ENCODE results near the gene PLIN1. TPM values are rescaled to one million over a fixed set of nuclear protein-coding genes. Genes with fewer than 3 reads are reported as not detected.

Gene PLIN1
- total RNA-seq, 5 donors from 2014 or later (not counting 1 experiment from before 2014, with no cell fraction given): 0.25 to 1.1 (median 0.60) TPM; not detected in 1

- Histone ChIP-seq H3K36me3 (ENCODE audit: control insufficient read depth in 2 of 2, extremely low read depth in 1 of 2, insufficient read depth in 1 of 2, low read length in 1 of 2) (no peaks in the 10 kb centered on the region), H3K4me3 (ENCODE audit: control insufficient read depth in 1 of 2, extremely low read depth in 1 of 2, low read length in 1 of 2) (no peak overlapping the region), H3K4me1 (ENCODE audit: control insufficient read depth in 1 of 2, extremely low read depth in 1 of 2, insufficient read depth in 2 of 2, low read length in 2 of 2) (peaks cover 3 to 8% of the 10 kb centered on the region in 2 experiments), H3K9me3 (no peaks in the 10 kb centered on the region), H3K27me3 (replicated peaks in 1 of 2; ENCODE audit: control insufficient read depth in 2 of 2, extremely low read depth in 1 of 2, insufficient read depth in 2 of 2, low read length in 1 of 2) (peaks cover 0 to 41% of the 10 kb centered on the region in 2 experiments), H3K27ac (ENCODE audit: low read length) (no peak overlapping the region)
- POLR2A ChIA-PET: no interaction called here
- Mint-ChIP-seq H3K36me3 (no peaks in the 10 kb centered on the region), H3K9me3 (no peaks in the 10 kb centered on the region), H3K4me1 (peaks cover 5 to 7% (median 5%) of the 10 kb centered on the region in 3 donors), H3K4me3 (no peak overlapping the region), H3K27ac (no peak overlapping the region), H3K27me3 (peaks cover 18 to 27% of the 10 kb centered on the region in 2 donors)
- CTCF ChIA-PET: no interaction called here
- 95% methylated on average over 14 of the region's 15 CpGs for WGBS (ENCODE audit: insufficient coverage)
- no peak for ATAC-seq (replicated peaks in 1 of 4)
- DNase-seq: no peak
These were observed 29.5 kb downstream of the PLIN1 start for GRCh38 chr15:89649716-89650115.

- no peaks in the 10 kb centered on the region for H3K36me3 ChIP-seq (ENCODE audit: control insufficient read depth in 2 of 2, extremely low read depth in 1 of 2, insufficient read depth in 1 of 2, low read length in 1 of 2)
- no peak overlapping the region for H3K4me3 ChIP-seq (ENCODE audit: control insufficient read depth in 1 of 2, extremely low read depth in 1 of 2, low read length in 1 of 2)
- H3K36me3 Mint-ChIP-seq: no peaks in the 10 kb centered on the region
- H3K27ac Mint-ChIP-seq: no peak overlapping the region
- ChIA-PET CTCF (no interaction called here), POLR2A (no interaction called here)
- peaks cover 12 to 21% of the 10 kb centered on the region in 2 donors for H3K27me3 Mint-ChIP-seq
- no peak overlapping the region for H3K27ac ChIP-seq (ENCODE audit: low read length)
- DNase-seq: no peak
- H3K9me3 Mint-ChIP-seq: no peaks in the 10 kb centered on the region
- peaks cover 0 to 35% of the 10 kb centered on the region in 2 experiments for H3K27me3 ChIP-seq (replicated peaks in 1 of 2; ENCODE audit: control insufficient read depth in 2 of 2, extremely low read depth in 1 of 2, insufficient read depth in 2 of 2, low read length in 1 of 2)
- H3K4me1 ChIP-seq (ENCODE audit: control insufficient read depth in 1 of 2, extremely low read depth in 1 of 2, insufficient read depth in 2 of 2, low read length in 2 of 2): peaks cover 0 to 2% of the 10 kb centered on the region in 2 experiments
- WGBS (ENCODE audit: insufficient coverage): 97% methylated on average over 36 of the region's 37 CpGs
- no peak overlapping the region for H3K4me3 Mint-ChIP-seq
- ATAC-seq (replicated peaks in 1 of 4): no peak
- H3K4me1 Mint-ChIP-seq: peaks cover 0 to 2% (median 0%) of the 10 kb centered on the region in 3 donors
- no peaks in the 10 kb centered on the region for H3K9me3 ChIP-seq
These were observed 30.0 kb downstream of the PLIN1 start for GRCh38 chr15:89649013-89649625.

GRCh38 chr15:89648106-89649012, 30.8 kb downstream of the PLIN1 start:
- H3K4me3 ChIP-seq (ENCODE audit: control insufficient read depth in 1 of 2, extremely low read depth in 1 of 2, low read length in 1 of 2): no peak overlapping the region
- no peaks in the 10 kb centered on the region for H3K36me3 ChIP-seq (ENCODE audit: control insufficient read depth in 2 of 2, extremely low read depth in 1 of 2, insufficient read depth in 1 of 2, low read length in 1 of 2)
- Mint-ChIP-seq H3K4me3 (no peak overlapping the region), H3K4me1 (peaks cover 0 to 2% (median 0%) of the 10 kb centered on the region in 3 donors), H3K27ac (no peak overlapping the region), H3K36me3 (no peaks in the 10 kb centered on the region), H3K9me3 (no peaks in the 10 kb centered on the region), H3K27me3 (peaks cover 9 to 14% of the 10 kb centered on the region in 2 donors)
- no peak for ATAC-seq (replicated peaks in 1 of 4)
- DNase-seq: no peak
- peaks cover 0 to 29% of the 10 kb centered on the region in 2 experiments for H3K27me3 ChIP-seq (replicated peaks in 1 of 2; ENCODE audit: control insufficient read depth in 2 of 2, extremely low read depth in 1 of 2, insufficient read depth in 2 of 2, low read length in 1 of 2)
- ChIA-PET CTCF (no interaction called here), POLR2A (no interaction called here)
- peaks cover 0 to 2% of the 10 kb centered on the region in 2 experiments for H3K4me1 ChIP-seq (ENCODE audit: control insufficient read depth in 1 of 2, extremely low read depth in 1 of 2, insufficient read depth in 2 of 2, low read length in 2 of 2)
- H3K27ac ChIP-seq (ENCODE audit: low read length): no peak overlapping the region
- WGBS (ENCODE audit: insufficient coverage): 96% methylated on average over 85 of the region's 102 CpGs
- H3K9me3 ChIP-seq: no peaks in the 10 kb centered on the region

- Histone ChIP-seq H3K9me3 (no peaks in the 10 kb centered on the region), H3K4me1 (ENCODE audit: control insufficient read depth in 1 of 2, extremely low read depth in 1 of 2, insufficient read depth in 2 of 2, low read length in 2 of 2) (peaks cover 0 to 2% of the 10 kb centered on the region in 2 experiments), H3K36me3 (ENCODE audit: control insufficient read depth in 2 of 2, extremely low read depth in 1 of 2, insufficient read depth in 1 of 2, low read length in 1 of 2) (no peaks in the 10 kb centered on the region), H3K27ac (ENCODE audit: low read length) (no peak overlapping the region), H3K4me3 (ENCODE audit: control insufficient read depth in 1 of 2, extremely low read depth in 1 of 2, low read length in 1 of 2) (no peak overlapping the region), H3K27me3 (replicated peaks in 1 of 2; ENCODE audit: control insufficient read depth in 2 of 2, extremely low read depth in 1 of 2, insufficient read depth in 2 of 2, low read length in 1 of 2) (peaks cover 0 to 18% of the 10 kb centered on the region in 2 experiments)
- no peaks in the 10 kb centered on the region for H3K36me3 Mint-ChIP-seq
- ATAC-seq (replicated peaks in 1 of 4): peak in 2 of 4 experiments; percentile 36 to 40
- ChIA-PET CTCF (no interaction called here), POLR2A (no interaction called here)
- H3K27ac Mint-ChIP-seq: no peak overlapping the region
- H3K4me3 Mint-ChIP-seq: no peak overlapping the region
- peaks cover 0 to 2% (median 0%) of the 10 kb centered on the region in 3 donors for H3K4me1 Mint-ChIP-seq
- H3K27me3 Mint-ChIP-seq: peaks cover 3 to 7% of the 10 kb centered on the region in 2 donors
- DNase-seq: peak in 29 of 35 experiments; percentile 8 to 60 (median 40)
- H3K9me3 Mint-ChIP-seq: no peaks in the 10 kb centered on the region
- 64% methylated on average over 21 of the region's 25 CpGs for WGBS (ENCODE audit: insufficient coverage)
These were observed 31.8 kb downstream of the PLIN1 start for GRCh38 chr15:89647191-89647851.

GRCh38 chr15:89646416-89647141, 32.6 kb downstream of the PLIN1 start:
- Mint-ChIP-seq H3K4me1 (peaks cover 0 to 2% (median 0%) of the 10 kb centered on the region in 3 donors), H3K27ac (no peak overlapping the region), H3K4me3 (no peak overlapping the region), H3K9me3 (no peaks in the 10 kb centered on the region), H3K36me3 (no peaks in the 10 kb centered on the region), H3K27me3 (peaks cover 0 to 4% of the 10 kb centered on the region in 2 donors)
- ChIA-PET POLR2A (no interaction called here), CTCF (no interaction called here)
- ATAC-seq (replicated peaks in 1 of 4): no peak
- no peaks in the 10 kb centered on the region for H3K36me3 ChIP-seq (ENCODE audit: control insufficient read depth in 2 of 2, extremely low read depth in 1 of 2, insufficient read depth in 1 of 2, low read length in 1 of 2)
- H3K4me1 ChIP-seq (ENCODE audit: control insufficient read depth in 1 of 2, extremely low read depth in 1 of 2, insufficient read depth in 2 of 2, low read length in 2 of 2): peaks cover 0 to 2% of the 10 kb centered on the region in 2 experiments
- no peak overlapping the region for H3K27ac ChIP-seq (ENCODE audit: low read length)
- no peak overlapping the region for H3K4me3 ChIP-seq (ENCODE audit: control insufficient read depth in 1 of 2, extremely low read depth in 1 of 2, low read length in 1 of 2)
- DNase-seq: no peak
- peaks cover 0 to 14% of the 10 kb centered on the region in 2 experiments for H3K27me3 ChIP-seq (replicated peaks in 1 of 2; ENCODE audit: control insufficient read depth in 2 of 2, extremely low read depth in 1 of 2, insufficient read depth in 2 of 2, low read length in 1 of 2)
- H3K9me3 ChIP-seq: no peaks in the 10 kb centered on the region
- WGBS (ENCODE audit: insufficient coverage): 72% methylated on average over 14 of the region's 22 CpGs

GRCh38 chr15:89645680-89646079, 33.5 kb downstream of the PLIN1 start:
- CTCF ChIA-PET: no interaction called here
- H3K4me3 ChIP-seq (ENCODE audit: control insufficient read depth in 1 of 2, extremely low read depth in 1 of 2, low read length in 1 of 2): no peak overlapping the region
- no peaks in the 10 kb centered on the region for H3K36me3 ChIP-seq (ENCODE audit: control insufficient read depth in 2 of 2, extremely low read depth in 1 of 2, insufficient read depth in 1 of 2, low read length in 1 of 2)
- Mint-ChIP-seq H3K27me3 (peaks cover 0 to 4% of the 10 kb centered on the region in 2 donors), H3K36me3 (no peaks in the 10 kb centered on the region), H3K4me3 (no peak overlapping the region), H3K9me3 (no peaks in the 10 kb centered on the region), H3K27ac (no peak overlapping the region), H3K4me1 (peaks cover 0 to 2% (median 0%) of the 10 kb centered on the region in 3 donors)
- DNase-seq (no peak), ATAC-seq (replicated peaks in 1 of 4) (no peak)
- WGBS (ENCODE audit: insufficient coverage): 91% methylated on average over 6 of the region's 8 CpGs
- H3K4me1 ChIP-seq (ENCODE audit: control insufficient read depth in 1 of 2, extremely low read depth in 1 of 2, insufficient read depth in 2 of 2, low read length in 2 of 2): peaks cover 0 to 2% of the 10 kb centered on the region in 2 experiments
- H3K27me3 ChIP-seq (replicated peaks in 1 of 2; ENCODE audit: control insufficient read depth in 2 of 2, extremely low read depth in 1 of 2, insufficient read depth in 2 of 2, low read length in 1 of 2): peaks cover 0 to 14% of the 10 kb centered on the region in 2 experiments
- H3K9me3 ChIP-seq: no peaks in the 10 kb centered on the region
- POLR2A ChIA-PET: no interaction called here
- H3K27ac ChIP-seq (ENCODE audit: low read length): no peak overlapping the region

All from T-cell (primary cell).